Motor neuron (in vitro differentiated cells): ENCODE measurements around the gene ADAMTS6. TPM values are rescaled to one million over a fixed set of nuclear protein-coding genes. Genes with fewer than 3 reads are reported as not detected.

Experiments
- ATAC-seq, 8 experiments: fragments of 200-7000 bp; cut with Tn5 transposase; replicated peaks in 6 of 8; 2 replicates each; pipeline ENCODE4 v1.8.0; 2021; ENCODE audit warnings: mild to moderate bottlenecking in 8 of 8, moderate library complexity in 8 of 8
- H3K27ac ChIP-seq, 2 donors: fragments of 250-450 bp; sonication (Bioruptor Pico); 2 replicates each; pipeline ENCODE4 v1.9.0; 2021; ENCODE audit warnings: antibody characterized with exemption in 2 of 2, mild to moderate bottlenecking in 2 of 2, moderate library complexity in 1 of 2
- H3K4me1 ChIP-seq, 2 donors: fragments of 250-450 bp; sonication (Bioruptor Pico); replicated peaks in 1 of 2; 2 replicates each; pipeline ENCODE4 v1.6.1; 2021; ENCODE audit warnings: antibody characterized with exemption in 2 of 2, mild to moderate bottlenecking in 2 of 2, moderate library complexity in 1 of 2
- H3K4me3 ChIP-seq, 5 donors: fragments of 250-450 bp; sonication (Bioruptor Pico); 2 replicates each; pipeline ENCODE4 v1.9.0; 2021; ENCODE audit warnings: antibody characterized with exemption in 5 of 5, mild to moderate bottlenecking in 5 of 5, moderate library complexity in 4 of 5
- WGBS, 10 experiments: fragments of 450-650 bp; shearing (Covaris generic); methylation state at CpG; one replicate each; pipeline ENCODE4 v1.0.0; 2022; 5-methylcytosine and 5-hydroxymethylcytosine counted together
- in situ Hi-C, 9 experiments: fragments of 400-800 bp; cut with MboI; loops; one replicate each; pipeline ENCODE4 v1.15.0; 2021; ENCODE audit warnings: low sequenced_read_pairs in 9 of 9, low pct_unique_long_range_greater_than_20kb in 2 of 9; ENCODE audit not compliant: unreplicated experiment in 9 of 9
- total RNA-seq, 8 experiments: library from RNA; unstranded; fragments of 300-600 nt; gene quantifications; 2 replicates each; pipeline versions ENCODE4 v1.2.3 to v1.2.4, GENCODE V29; 2022

Gene ADAMTS6
- total RNA-seq, 8 experiments from 2014 or later = 0.80 to 5.1 (median 3.4) TPM

GRCh38 chr5:65111961-65112658 lies 369.6 kb downstream of the ADAMTS6 start:
- Histone ChIP-seq H3K27ac (no peak overlapping the region), H3K4me3 (no peak overlapping the region), H3K4me1 (no peaks in the 10 kb centered on the region)
- WGBS, 10 experiments = 60 to 100% (median 93%) methylated on average over 1 to 10 of the region's 12 CpGs
- in situ Hi-C loops = no loop called here
- ATAC-seq = no peak

DNA sequence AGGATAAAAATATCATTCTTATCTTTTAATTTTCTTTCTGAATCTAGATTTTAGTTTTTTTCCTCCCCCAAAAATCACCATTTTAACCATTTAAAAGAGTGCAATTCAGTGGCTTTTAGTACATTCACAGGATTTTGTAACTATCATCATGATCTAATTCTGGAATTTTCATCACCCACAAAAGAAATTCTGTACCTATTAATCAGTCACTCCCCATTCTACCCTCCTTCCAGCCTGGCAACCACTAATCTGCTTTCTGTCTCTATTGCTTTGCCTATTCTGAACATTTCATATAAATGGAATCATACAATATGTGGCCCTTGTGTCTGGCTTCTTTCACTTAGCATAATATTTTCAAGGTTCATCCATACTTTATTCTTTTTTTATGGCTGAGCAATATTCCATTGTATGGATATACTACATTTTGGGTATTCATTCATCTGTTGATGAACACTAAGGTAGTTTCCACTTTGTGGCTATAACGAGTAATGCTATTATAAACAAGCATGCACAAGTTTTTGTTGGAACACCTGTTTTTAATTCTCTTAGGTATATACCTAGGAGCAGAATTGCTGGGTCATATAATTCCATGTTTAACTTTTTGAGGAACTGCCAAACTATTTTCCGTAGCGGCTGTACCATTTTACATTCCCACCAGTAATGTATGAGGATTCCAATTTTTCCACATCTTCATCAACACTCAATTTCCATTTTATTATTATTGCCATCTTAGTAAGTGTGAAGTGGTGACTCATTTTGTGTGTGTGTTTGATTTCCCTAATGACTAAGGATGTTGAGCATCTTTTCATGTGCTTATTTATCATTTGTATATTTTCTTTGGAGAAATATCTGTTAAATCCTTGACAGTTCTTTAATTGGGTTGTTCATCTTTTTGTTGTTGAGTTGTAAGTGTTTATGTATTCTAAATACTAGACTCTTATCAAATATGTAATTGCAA lies 372.7 kb downstream of the ADAMTS6 start:
- no peak for ATAC-seq
- Histone ChIP-seq H3K27ac (no peak overlapping the region), H3K4me1 (no peaks in the 10 kb centered on the region), H3K4me3 (no peak overlapping the region)
- WGBS, 10 experiments = 38 to 100% (median 67%) methylated on average over 1 to 3 of the region's 3 CpGs; no CpG with 5 or more reads in 1 of the 10 experiments
- in situ Hi-C loops = no loop called here

- WGBS, 10 experiments = 79 to 100% (median 90%) methylated on average over 2 to 4 of the region's 4 CpGs; no CpG with 5 or more reads in 2 of the 10 experiments
- peaks cover 0 to 4% of the 10 kb centered on the region in 2 donors for H3K4me1 ChIP-seq
- H3K4me3 ChIP-seq = no peak overlapping the region
- ATAC-seq = no peak
- in situ Hi-C loops = no loop called here
- H3K27ac ChIP-seq = no peak overlapping the region
Measured at GRCh38 chr5:65105301-65105700, 376.4 kb downstream of the ADAMTS6 start.

GRCh38 chr5:65104831-65105230 lies 376.9 kb downstream of the ADAMTS6 start:
- Histone ChIP-seq H3K4me3 (no peak overlapping the region), H3K27ac (no peak overlapping the region), H3K4me1 (peaks cover 0 to 4% of the 10 kb centered on the region in 2 donors)
- WGBS, 10 experiments = 55 to 100% (median 87%) methylated on average over 1 to 2 of the region's 2 CpGs; no CpG with 5 or more reads in 2 of the 10 experiments
- no peak for ATAC-seq
- in situ Hi-C loops = no loop called here

DNA sequence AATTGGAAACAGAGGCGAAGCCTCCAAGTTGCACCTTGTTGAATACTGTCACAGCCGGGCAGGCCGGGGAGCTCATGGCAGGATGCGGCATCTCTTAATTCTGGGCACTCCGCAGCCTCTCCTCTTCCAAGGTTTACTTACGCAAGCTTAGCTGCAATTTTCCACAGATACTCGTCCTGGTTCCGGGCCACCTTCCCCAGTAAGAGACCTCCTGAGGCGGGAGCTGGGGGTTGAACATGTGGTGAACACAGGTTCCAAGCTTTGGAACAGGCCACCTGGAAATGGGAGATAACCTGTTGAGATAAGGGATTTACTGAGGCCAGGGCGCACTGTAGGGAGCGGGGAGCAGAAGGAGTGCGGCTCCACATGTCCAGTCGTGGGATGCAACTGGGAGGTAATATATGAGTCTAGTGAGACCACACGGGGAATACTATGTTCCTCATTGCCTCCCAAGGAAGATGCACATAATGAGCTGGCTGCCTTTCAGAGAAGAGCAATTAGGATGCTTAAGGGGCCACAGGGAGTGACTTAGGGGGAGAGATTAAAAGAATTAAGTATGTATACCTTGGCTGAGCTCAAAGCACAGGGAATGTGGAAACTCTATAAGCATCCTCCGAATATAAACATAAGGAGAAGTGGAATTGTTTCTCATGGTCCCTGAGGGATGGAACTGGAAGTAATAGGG lies 377.8 kb downstream of the ADAMTS6 start:
- H3K27ac ChIP-seq = no peak overlapping the region
- in situ Hi-C loops = no loop called here
- WGBS, 10 experiments = 46 to 100% (median 91%) methylated on average over 2 to 11 of the region's 15 CpGs; no CpG with 5 or more reads in 1 of the 10 experiments
- H3K4me1 ChIP-seq = peaks cover 0 to 4% of the 10 kb centered on the region in 2 donors
- H3K4me3 ChIP-seq = no peak overlapping the region
- ATAC-seq = no peak

- in situ Hi-C loops = no loop called here
- no peak overlapping the region for H3K27ac ChIP-seq
- H3K4me1 ChIP-seq = peaks cover 0 to 4% of the 10 kb centered on the region in 2 donors
- peak overlapping the region; percentile 28 to 38 (median 33) for H3K4me3 ChIP-seq
- WGBS, 10 experiments = 0 to 30% (median 18%) methylated on average over 1 to 13 of the region's 55 CpGs; no CpG with 5 or more reads in 2 of the 10 experiments
- ATAC-seq = peak; percentile 42 to 87 (median 84)
Measured at GRCh38 chr5:65102976-65103711, 378.6 kb downstream of the ADAMTS6 start.

GRCh38 chr5:65102371-65102975 lies 379.2 kb downstream of the ADAMTS6 start:
- no peak for ATAC-seq

DNA sequence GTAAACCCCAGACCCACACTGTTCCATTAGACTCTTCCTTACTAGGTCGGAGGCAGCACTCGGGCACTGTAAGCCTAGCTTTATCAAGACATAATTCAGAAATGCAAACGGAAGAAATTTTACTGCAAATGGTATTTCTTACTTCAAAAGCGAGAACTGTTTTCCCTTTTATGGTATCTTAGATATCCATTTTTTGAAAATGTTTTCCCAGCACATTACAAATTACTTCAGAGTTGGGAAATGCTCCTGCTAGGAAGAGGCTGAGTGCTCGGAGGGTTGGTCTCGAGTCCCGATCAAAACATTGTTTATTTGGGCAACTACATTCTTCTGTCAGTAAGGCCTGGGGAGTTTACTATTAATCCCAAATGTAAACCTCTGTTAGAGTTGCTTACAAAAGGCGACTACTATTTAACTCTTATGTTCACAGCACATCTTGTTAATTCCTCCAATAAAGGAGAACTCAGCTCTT lies 380.1 kb downstream of the ADAMTS6 start:
- WGBS, 10 experiments = 85 to 100% (median 94%) methylated on average over 2 to 8 of the region's 8 CpGs
- H3K27ac ChIP-seq = no peak overlapping the region
- peaks cover 0 to 4% of the 10 kb centered on the region in 2 donors for H3K4me1 ChIP-seq
- ATAC-seq = no peak
- H3K4me3 ChIP-seq = no peak overlapping the region
- in situ Hi-C loops = no loop called here

More at GRCh38 chr5:65102371-65102975, 379.2 kb downstream of the ADAMTS6 start:
- Histone ChIP-seq H3K4me3 (peak overlapping the region; percentile 28 to 38 (median 33)), H3K27ac (no peak overlapping the region), H3K4me1 (peaks cover 0 to 4% of the 10 kb centered on the region in 2 donors)
- in situ Hi-C loops = no loop called here
- WGBS, 10 experiments = 55 to 100% (median 84%) methylated on average over 2 to 9 of the region's 17 CpGs

GRCh38 chr5:65100911-65101631 lies 380.6 kb downstream of the ADAMTS6 start:
- ATAC-seq = peak in 3 of 8 experiments; percentile 68 to 72 (median 71)
- 27 to 94% (median 67%) methylated on average over 2 to 5 of the region's 9 CpGs; no CpG with 5 or more reads in 1 of the 10 experiments for WGBS, 10 experiments
- H3K27ac ChIP-seq = no peak overlapping the region

More at GRCh38 chr5:65100911-65101631, 380.6 kb downstream of the ADAMTS6 start:
- in situ Hi-C loops = no loop called here
- no peak overlapping the region for H3K4me3 ChIP-seq
- H3K4me1 ChIP-seq = peaks cover 0 to 4% of the 10 kb centered on the region in 2 donors
